ENCODE data around the gene NXT1. TPM values are rescaled to one million over a fixed set of nuclear protein-coding genes. Genes with fewer than 3 reads are reported as not detected.

The NXT1 gene
- total and polyA plus RNA-seq, 2 donors (not counting 1 experiment from before 2014, with no cell fraction given): 21.4 to 147 TPM

- Histone ChIP-seq H3K36me3 (replicated peaks in 1 of 2; ENCODE audit: control extremely low read depth in 1 of 2, control insufficient read depth in 1 of 2, extremely low read depth in 1 of 2, insufficient read depth in 2 of 2, low read length in 1 of 2) (peaks cover 3 to 41% of the 10 kb centered on the region in 2 experiments), H3K4me2 (replicated peaks; ENCODE audit: low read depth, low read length, poor library complexity, severe bottlenecking) (no peak overlapping the region), H3K4me3 (ENCODE audit: control extremely low read depth in 1 of 5, extremely low read depth in 1 of 5, insufficient read depth in 1 of 5, low read depth in 2 of 5, low read length in 4 of 5) (no peak overlapping the region), H2AFZ (ENCODE audit: insufficient read depth, low read depth, low read length, poor library complexity, severe bottlenecking) (no peak overlapping the region), H3K79me2 (ENCODE audit: control insufficient read depth, insufficient read depth, low read length) (no peaks in the 10 kb centered on the region), H3K9ac (ENCODE audit: low read length) (no peak overlapping the region), H3K27ac (ENCODE audit: low read length in 2 of 2) (no peak overlapping the region), H4K20me1 (ENCODE audit: control insufficient read depth, insufficient read depth, low read length, poor library complexity, severe bottlenecking) (no peaks in the 10 kb centered on the region), H3K9me3 (ENCODE audit: control extremely low read depth in 1 of 3, control insufficient read depth in 2 of 3, insufficient read depth in 1 of 3, low read length in 2 of 3) (peaks cover 0 to 5% (median 0%) of the 10 kb centered on the region in 3 donors), H3K27me3 (replicated peaks in 1 of 4; ENCODE audit: control extremely low read depth in 1 of 4, control insufficient read depth in 3 of 4, insufficient read depth in 4 of 4, low read length in 3 of 4) (no peaks in the 10 kb centered on the region), H3K4me1 (ENCODE audit: control insufficient read depth in 2 of 2, insufficient read depth in 2 of 2, low read length in 2 of 2) (no peaks in the 10 kb centered on the region)
- no peaks in the 10 kb centered on the region for H3K4me1 Mint-ChIP-seq
- no peak for DNase-seq
- no peak overlapping the region for H3K27ac Mint-ChIP-seq
- intact Hi-C loops (cut with micrococcal nuclease): no loop called here
- H3K9me3 Mint-ChIP-seq (ENCODE audit: insufficient read depth): no peaks in the 10 kb centered on the region
- CTCF ChIA-PET: no interaction called here
- POLR2A ChIA-PET: no interaction called here
- ATAC-seq (ENCODE audit: low read depth): no peak
- TF ChIP-seq, protein P1, sequence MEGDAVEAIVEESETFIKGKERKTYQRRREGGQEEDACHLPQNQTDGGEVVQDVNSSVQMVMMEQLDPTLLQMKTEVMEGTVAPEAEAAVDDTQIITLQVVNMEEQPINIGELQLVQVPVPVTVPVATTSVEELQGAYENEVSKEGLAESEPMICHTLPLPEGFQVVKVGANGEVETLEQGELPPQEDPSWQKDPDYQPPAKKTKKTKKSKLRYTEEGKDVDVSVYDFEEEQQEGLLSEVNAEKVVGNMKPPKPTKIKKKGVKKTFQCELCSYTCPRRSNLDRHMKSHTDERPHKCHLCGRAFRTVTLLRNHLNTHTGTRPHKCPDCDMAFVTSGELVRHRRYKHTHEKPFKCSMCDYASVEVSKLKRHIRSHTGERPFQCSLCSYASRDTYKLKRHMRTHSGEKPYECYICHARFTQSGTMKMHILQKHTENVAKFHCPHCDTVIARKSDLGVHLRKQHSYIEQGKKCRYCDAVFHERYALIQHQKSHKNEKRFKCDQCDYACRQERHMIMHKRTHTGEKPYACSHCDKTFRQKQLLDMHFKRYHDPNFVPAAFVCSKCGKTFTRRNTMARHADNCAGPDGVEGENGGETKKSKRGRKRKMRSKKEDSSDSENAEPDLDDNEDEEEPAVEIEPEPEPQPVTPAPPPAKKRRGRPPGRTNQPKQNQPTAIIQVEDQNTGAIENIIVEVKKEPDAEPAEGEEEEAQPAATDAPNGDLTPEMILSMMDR (IDR thresholded peaks at IDR 0.05): no peak
- no peak for TF ChIP-seq EZH2 (IDR thresholded peaks at IDR 0.05; ENCODE audit: borderline replicate concordance, insufficient read depth, low read depth, low read length, poor library complexity, severe bottlenecking)
- no peak overlapping the region for H3K4me3 Mint-ChIP-seq
- no peaks in the 10 kb centered on the region for H3K27me3 Mint-ChIP-seq
These were observed 29.2 kb downstream of the NXT1 start for GRCh38 chr20:23379772-23380171.

DNA sequence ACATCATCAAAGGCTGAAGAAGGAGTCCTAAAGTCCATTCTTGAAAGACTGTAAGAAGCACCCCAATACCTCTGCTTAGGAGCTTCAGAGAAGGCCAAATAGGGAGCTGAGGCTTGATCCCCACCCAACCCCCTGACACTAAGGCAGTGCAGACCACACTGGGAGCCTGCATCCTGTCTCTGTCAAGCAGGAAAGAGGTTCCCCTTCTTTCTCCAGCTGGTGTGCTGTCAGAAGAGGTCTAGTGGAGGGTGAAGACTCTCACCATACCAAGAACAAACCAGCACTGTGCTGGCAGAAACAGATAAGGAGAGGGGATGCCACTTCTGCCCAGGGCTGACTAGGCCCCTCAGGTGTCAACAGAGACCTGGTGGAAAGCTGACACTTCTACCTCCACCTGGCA is 31.3 kb downstream of the NXT1 start:
- ChIA-PET CTCF (interaction anchor here (1.7 kb wide), 1 partner anchor 10 kb away, joined by 3 read pairs; no protein-coding TSS in a partner anchor), POLR2A (no interaction called here)
- no peak overlapping the region for H3K27ac Mint-ChIP-seq

More for the DNA sequence above, 31.3 kb downstream of the NXT1 start:
- H3K4me2 ChIP-seq (replicated peaks; ENCODE audit: low read depth, low read length, poor library complexity, severe bottlenecking): no peak overlapping the region
- Mint-ChIP-seq H3K4me1 (no peaks in the 10 kb centered on the region), H3K9me3 (ENCODE audit: insufficient read depth) (no peaks in the 10 kb centered on the region), H3K4me3 (no peak overlapping the region), H3K27me3 (no peaks in the 10 kb centered on the region)
- ATAC-seq (ENCODE audit: low read depth) (no peak), DNase-seq (no peak)
- no peak overlapping the region for H3K27ac ChIP-seq (ENCODE audit: low read length in 2 of 2)
- no peaks in the 10 kb centered on the region for H3K79me2 ChIP-seq (ENCODE audit: control insufficient read depth, insufficient read depth, low read length)
- H2AFZ ChIP-seq (ENCODE audit: insufficient read depth, low read depth, low read length, poor library complexity, severe bottlenecking): no peak overlapping the region
- peaks cover 0 to 5% (median 0%) of the 10 kb centered on the region in 3 donors for H3K9me3 ChIP-seq (ENCODE audit: control extremely low read depth in 1 of 3, control insufficient read depth in 2 of 3, insufficient read depth in 1 of 3, low read length in 2 of 3)
- intact Hi-C loops (cut with micrococcal nuclease): no loop called here
- no peak overlapping the region for H3K9ac ChIP-seq (ENCODE audit: low read length)
- H4K20me1 ChIP-seq (ENCODE audit: control insufficient read depth, insufficient read depth, low read length, poor library complexity, severe bottlenecking): no peaks in the 10 kb centered on the region
- no peaks in the 10 kb centered on the region for H3K4me1 ChIP-seq (ENCODE audit: control insufficient read depth in 2 of 2, insufficient read depth in 2 of 2, low read length in 2 of 2)
- no peak overlapping the region for H3K4me3 ChIP-seq (ENCODE audit: control extremely low read depth in 1 of 5, extremely low read depth in 1 of 5, insufficient read depth in 1 of 5, low read depth in 2 of 5, low read length in 4 of 5)
- no peak for TF ChIP-seq EZH2 (IDR thresholded peaks at IDR 0.05; ENCODE audit: borderline replicate concordance, insufficient read depth, low read depth, low read length, poor library complexity, severe bottlenecking)
- TF ChIP-seq, protein P1 (IDR thresholded peaks at IDR 0.05): no peak
- H3K27me3 ChIP-seq (replicated peaks in 1 of 4; ENCODE audit: control extremely low read depth in 1 of 4, control insufficient read depth in 3 of 4, insufficient read depth in 4 of 4, low read length in 3 of 4): no peaks in the 10 kb centered on the region
- peaks cover 0 to 28% of the 10 kb centered on the region in 2 experiments for H3K36me3 ChIP-seq (replicated peaks in 1 of 2; ENCODE audit: control extremely low read depth in 1 of 2, control insufficient read depth in 1 of 2, extremely low read depth in 1 of 2, insufficient read depth in 2 of 2, low read length in 1 of 2)

Measured in B cell (primary cell).